ENCODE measurements around the gene PPP1R15B.

Gene PPP1R15B

GRCh38 chr1:204411451-204412204 lies at the start of gene PPP1R15B:
TSS of gene PPP1R15B (minus strand) at chr1:204411817. CDS start at chr1:204411411, 406 bp downstream.
- peak; percentile 94 to 97 for DNase-seq

- no peak for DNase-seq
Observed at GRCh38 chr1:204460346-204460745, 48.7 kb upstream of the PPP1R15B start.

GRCh38 chr1:204459706-204460105 lies 48.1 kb upstream of the PPP1R15B start:
- no peak for DNase-seq

- DNase-seq, result no peak
Observed at GRCh38 chr1:204457666-204458065, 46.0 kb upstream of the PPP1R15B start.

- DNase-seq, result no peak
Observed at GRCh38 chr1:204456826-204457442, 45.3 kb upstream of the PPP1R15B start.

GRCh38 chr1:204455831-204456145 lies 44.2 kb upstream of the PPP1R15B start:
- no peak for DNase-seq

GRCh38 chr1:204455063-204455830 lies 43.6 kb upstream of the PPP1R15B start:
- DNase-seq, result no peak

GRCh38 chr1:204454476-204454875 lies 42.9 kb upstream of the PPP1R15B start:
- no peak for DNase-seq

GRCh38 chr1:204453141-204453772 lies 41.6 kb upstream of the PPP1R15B start:
- no peak for DNase-seq

GRCh38 chr1:204451352-204452124 lies 39.9 kb upstream of the PPP1R15B start:
- no peak for DNase-seq

- DNase-seq, result no peak
Observed at GRCh38 chr1:204450461-204451257, 39.0 kb upstream of the PPP1R15B start.

- DNase-seq, result no peak
Observed at GRCh38 chr1:204449678-204450280, 38.2 kb upstream of the PPP1R15B start.

- no peak for DNase-seq
Observed at GRCh38 chr1:204448991-204449677, 37.5 kb upstream of the PPP1R15B start.

- no peak for DNase-seq
Observed at GRCh38 chr1:204448344-204448964, 36.8 kb upstream of the PPP1R15B start.

GRCh38 chr1:204447736-204448135 lies 36.1 kb upstream of the PPP1R15B start:
- DNase-seq, result no peak

- DNase-seq, result no peak
Observed at GRCh38 chr1:204447190-204447589, 35.6 kb upstream of the PPP1R15B start.

- peak; percentile 81 to 83 for DNase-seq
Observed at GRCh38 chr1:204446413-204447111, 34.9 kb upstream of the PPP1R15B start.

GRCh38 chr1:204445860-204446412 lies 34.3 kb upstream of the PPP1R15B start:
- peak; percentile 16 to 23 for DNase-seq
